AG09319 (cell line): ENCODE measurements around the gene CCDC93.

Experiments used
- DNase-seq: peaks from one replicate; pipeline ENCODE4 v3.0.0-alpha.2; 2010; ENCODE audit warnings: low read depth; ENCODE audit errors: extremely low read depth
- CTCF ChIP-seq: IDR thresholded peaks from 2 replicates; pipeline ENCODE4 v1.5.1; 2011; ENCODE audit warnings: low read depth, mild to moderate bottlenecking, inconsistent platforms, low read length, moderate library complexity

Gene CCDC93

DNA sequence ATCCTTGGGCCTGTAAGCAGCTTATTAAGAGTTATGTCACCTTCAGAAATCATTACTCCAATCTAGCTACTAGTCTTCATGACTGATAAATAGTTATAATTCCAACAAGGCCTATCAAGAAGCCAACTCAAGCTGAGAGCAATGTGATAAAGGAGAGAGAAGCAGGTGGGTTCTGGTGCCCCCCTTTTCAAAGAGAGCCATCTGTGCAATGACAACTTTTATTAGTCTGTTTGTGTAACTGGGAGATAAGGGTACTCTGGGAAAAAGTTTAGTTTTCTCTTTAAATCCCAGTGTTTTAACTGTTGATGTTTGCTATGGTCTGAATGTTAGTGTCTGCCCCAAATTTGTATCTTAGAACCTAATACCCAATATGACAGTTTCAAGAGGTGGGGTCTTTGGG lies 60.6 kb downstream of the CCDC93 start:
- DNase-seq: no peak
- no peak for TF ChIP-seq CTCF

- TF ChIP-seq CTCF: no peak
- DNase-seq: no peak
These were observed 61.2 kb downstream of the CCDC93 start for GRCh38 chr2:117952701-117953100.

DNA sequence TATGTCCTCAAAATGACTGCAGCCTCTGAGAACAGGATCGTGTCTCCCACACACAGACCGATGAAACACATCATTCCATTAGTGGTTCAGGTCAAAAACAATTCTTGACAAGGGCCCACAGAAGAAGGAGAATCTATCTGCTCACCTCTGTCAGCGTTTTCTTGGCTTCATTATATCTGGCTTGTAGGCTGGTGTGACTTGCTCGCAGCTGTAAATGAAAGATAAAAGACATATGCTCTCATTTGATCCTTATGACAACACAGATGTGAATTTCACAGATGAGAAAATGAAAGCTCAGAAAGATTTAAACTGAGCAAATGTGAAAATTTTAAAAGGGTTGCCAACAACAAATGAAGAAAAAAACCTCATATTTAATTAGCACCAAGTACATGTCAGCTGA lies 61.6 kb downstream of the CCDC93 start:
- TF ChIP-seq CTCF: no peak
- DNase-seq: no peak

DNA sequence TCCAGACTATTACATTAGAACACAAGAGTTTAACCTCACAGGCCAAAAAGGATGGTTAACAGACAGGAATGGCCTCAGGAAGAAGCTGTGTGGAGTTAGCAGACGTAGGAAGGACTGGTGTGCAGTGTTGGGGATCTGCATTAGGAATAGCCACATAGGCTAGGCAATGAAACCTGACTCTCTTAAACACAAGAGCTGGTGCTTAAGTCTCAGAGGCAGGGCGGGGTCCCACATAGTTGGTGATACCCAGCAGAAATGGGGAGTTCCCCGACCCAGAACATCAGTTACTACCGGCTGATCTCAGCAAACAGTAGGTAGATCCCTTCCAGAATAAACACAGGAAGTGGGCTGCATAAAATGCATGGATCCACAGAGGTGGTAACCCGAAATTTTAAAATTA lies 64.1 kb downstream of the CCDC93 start:
- no peak for DNase-seq
- TF ChIP-seq CTCF: no peak

GRCh38 chr2:117948615-117949014 lies 65.3 kb downstream of the CCDC93 start:
- no peak for TF ChIP-seq CTCF

GRCh38 chr2:117945296-117945695 lies 68.6 kb downstream of the CCDC93 start:
- no peak for TF ChIP-seq CTCF
- DNase-seq: no peak

More at GRCh38 chr2:117948615-117949014, 65.3 kb downstream of the CCDC93 start:
- no peak for DNase-seq

DNA sequence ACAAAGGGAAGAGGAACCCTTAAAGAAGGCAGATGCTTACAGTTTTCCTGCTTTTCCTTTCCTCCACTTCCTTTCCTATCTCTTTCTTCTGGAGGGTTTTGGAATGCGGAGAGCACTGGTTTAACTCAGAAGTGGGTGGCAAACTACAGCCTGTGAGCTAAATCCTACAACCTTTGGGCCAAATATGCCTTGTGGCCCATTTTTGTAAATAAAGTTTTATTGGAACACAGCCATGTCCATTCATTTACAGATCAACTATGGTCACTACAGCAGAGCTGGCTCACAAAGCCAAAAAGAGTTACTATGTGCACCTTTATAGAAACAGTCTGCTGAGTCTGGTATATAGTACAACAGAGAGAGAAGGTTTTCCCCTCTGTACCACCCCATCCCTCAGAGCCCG lies 69.1 kb downstream of the CCDC93 start:
- TF ChIP-seq CTCF: no peak
- DNase-seq: no peak
